ENCODE data around the gene CTBP1. TPM values are rescaled to one million over a fixed set of nuclear protein-coding genes. Genes with fewer than 3 reads are reported as not detected.

The CTBP1 gene
- total and polyA plus RNA-seq, 2 donors from 2014 or later, result 96.1 to 170 TPM

GRCh38 chr4:1241466-1241935 lies 7.4 kb downstream of the CTBP1 start:
- TF ChIP-seq, protein P1, sequence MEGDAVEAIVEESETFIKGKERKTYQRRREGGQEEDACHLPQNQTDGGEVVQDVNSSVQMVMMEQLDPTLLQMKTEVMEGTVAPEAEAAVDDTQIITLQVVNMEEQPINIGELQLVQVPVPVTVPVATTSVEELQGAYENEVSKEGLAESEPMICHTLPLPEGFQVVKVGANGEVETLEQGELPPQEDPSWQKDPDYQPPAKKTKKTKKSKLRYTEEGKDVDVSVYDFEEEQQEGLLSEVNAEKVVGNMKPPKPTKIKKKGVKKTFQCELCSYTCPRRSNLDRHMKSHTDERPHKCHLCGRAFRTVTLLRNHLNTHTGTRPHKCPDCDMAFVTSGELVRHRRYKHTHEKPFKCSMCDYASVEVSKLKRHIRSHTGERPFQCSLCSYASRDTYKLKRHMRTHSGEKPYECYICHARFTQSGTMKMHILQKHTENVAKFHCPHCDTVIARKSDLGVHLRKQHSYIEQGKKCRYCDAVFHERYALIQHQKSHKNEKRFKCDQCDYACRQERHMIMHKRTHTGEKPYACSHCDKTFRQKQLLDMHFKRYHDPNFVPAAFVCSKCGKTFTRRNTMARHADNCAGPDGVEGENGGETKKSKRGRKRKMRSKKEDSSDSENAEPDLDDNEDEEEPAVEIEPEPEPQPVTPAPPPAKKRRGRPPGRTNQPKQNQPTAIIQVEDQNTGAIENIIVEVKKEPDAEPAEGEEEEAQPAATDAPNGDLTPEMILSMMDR (IDR thresholded peaks at IDR 0.05; ENCODE audit: borderline replicate concordance, extremely low read depth, insufficient read depth), result no peak
- intact Hi-C loops (cut with DNase I), result no loop called here
- Histone ChIP-seq H3K9ac (ENCODE audit: low read length in 3 of 3) (no peak overlapping the region), H3K4me1 (ENCODE audit: control insufficient read depth in 2 of 3, insufficient read depth in 2 of 3, low read depth in 1 of 3, low read length in 3 of 3) (peaks cover 0 to 43% (median 17%) of the 10 kb centered on the region in 3 donors), H3K27me3 (ENCODE audit: control insufficient read depth, insufficient read depth, low read length) (no peaks in the 10 kb centered on the region), H3K27ac (ENCODE audit: low read depth in 2 of 2, low read length in 2 of 2) (no peak overlapping the region), H3K4me3 (ENCODE audit: low read length in 3 of 3) (no peak overlapping the region), H3K9me3 (ENCODE audit: control insufficient read depth in 2 of 3, insufficient read depth in 1 of 3, low read length in 3 of 3) (no peaks in the 10 kb centered on the region), H3K36me3 (ENCODE audit: control insufficient read depth in 2 of 3, insufficient read depth in 3 of 3, low read length in 3 of 3) (peaks cover 0 to 20% (median 10%) of the 10 kb centered on the region in 3 donors)
- DNase-seq (peak in 2 of 5 donors; percentile 40 to 69), FAIRE-seq (no peak)

DNA sequence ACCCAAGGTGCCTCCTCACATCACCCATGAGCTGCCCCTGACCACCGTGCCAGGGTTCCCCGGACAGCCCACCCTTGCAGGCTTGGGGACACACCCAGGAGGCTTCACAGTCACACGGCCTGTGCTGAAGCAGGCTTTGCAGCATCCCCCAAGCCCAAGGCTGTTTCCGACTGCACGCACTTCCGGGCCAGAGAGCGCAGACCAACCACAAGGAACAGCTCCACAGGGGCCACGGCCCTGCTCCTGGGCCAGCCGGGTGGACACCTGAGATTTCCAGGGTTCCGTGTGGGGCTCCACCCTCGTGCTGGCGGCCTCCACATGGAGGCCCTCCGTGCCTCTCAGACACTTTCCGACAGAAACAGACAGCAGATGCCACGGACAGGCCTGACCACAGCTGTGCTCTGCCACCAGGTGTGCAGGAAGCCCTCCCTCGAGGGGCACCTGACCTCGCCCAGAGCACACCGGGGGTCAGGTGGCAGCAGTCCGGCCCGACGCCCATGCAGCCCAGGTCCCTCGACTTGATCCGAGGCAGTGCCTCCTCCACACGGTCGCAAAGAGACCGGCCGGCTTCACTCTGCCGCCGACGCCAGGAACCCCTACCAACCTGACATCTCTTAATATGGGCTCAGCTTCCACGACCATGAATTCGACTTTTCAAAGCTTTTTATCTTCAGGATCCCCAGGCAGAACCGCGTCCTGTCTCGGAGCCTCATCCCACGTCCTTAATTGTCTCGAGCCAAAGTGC lies 8.0 kb downstream of the CTBP1 start:
- Histone ChIP-seq H3K27ac (ENCODE audit: low read depth in 2 of 2, low read length in 2 of 2) (no peak overlapping the region), H3K4me3 (ENCODE audit: low read length in 3 of 3) (no peak overlapping the region), H3K27me3 (ENCODE audit: control insufficient read depth, insufficient read depth, low read length) (no peaks in the 10 kb centered on the region), H3K36me3 (ENCODE audit: control insufficient read depth in 2 of 3, insufficient read depth in 3 of 3, low read length in 3 of 3) (peaks cover 0 to 20% (median 10%) of the 10 kb centered on the region in 3 donors), H3K9ac (ENCODE audit: low read length in 3 of 3) (no peak overlapping the region), H3K9me3 (ENCODE audit: control insufficient read depth in 2 of 3, insufficient read depth in 1 of 3, low read length in 3 of 3) (no peaks in the 10 kb centered on the region), H3K4me1 (ENCODE audit: control insufficient read depth in 2 of 3, insufficient read depth in 2 of 3, low read depth in 1 of 3, low read length in 3 of 3) (peaks cover 0 to 37% (median 14%) of the 10 kb centered on the region in 3 donors)
- DNase-seq (peak in 2 of 5 donors; percentile 35 to 64), FAIRE-seq (no peak)
- TF ChIP-seq, protein P1 (IDR thresholded peaks at IDR 0.05; ENCODE audit: borderline replicate concordance, extremely low read depth, insufficient read depth), result no peak
- intact Hi-C loops (cut with DNase I), result no loop called here

GRCh38 chr4:1239950-1240307 lies 9.0 kb downstream of the CTBP1 start:
- Histone ChIP-seq H3K9ac (ENCODE audit: low read length in 3 of 3) (no peak overlapping the region), H3K4me1 (ENCODE audit: control insufficient read depth in 2 of 3, insufficient read depth in 2 of 3, low read depth in 1 of 3, low read length in 3 of 3) (peaks cover 0 to 29% (median 14%) of the 10 kb centered on the region in 3 donors), H3K9me3 (ENCODE audit: control insufficient read depth in 2 of 3, insufficient read depth in 1 of 3, low read length in 3 of 3) (no peaks in the 10 kb centered on the region), H3K4me3 (ENCODE audit: low read length in 3 of 3) (no peak overlapping the region), H3K27ac (ENCODE audit: low read depth in 2 of 2, low read length in 2 of 2) (no peak overlapping the region), H3K27me3 (ENCODE audit: control insufficient read depth, insufficient read depth, low read length) (no peaks in the 10 kb centered on the region), H3K36me3 (ENCODE audit: control insufficient read depth in 2 of 3, insufficient read depth in 3 of 3, low read length in 3 of 3) (peaks cover 0 to 27% (median 10%) of the 10 kb centered on the region in 3 donors)
- peak in 1 of 5 donors; percentile 30 for DNase-seq
- TF ChIP-seq, protein P1 (IDR thresholded peaks at IDR 0.05; ENCODE audit: borderline replicate concordance, extremely low read depth, insufficient read depth), result no peak
- intact Hi-C loops (cut with DNase I), result no loop called here
- no peak for FAIRE-seq
